ENCODE results near the gene NPAS2.

- no peak for TF ChIP-seq POLR2A (IDR thresholded peaks at IDR 0.05)
- no peak for TF ChIP-seq CTCF (IDR thresholded peaks at IDR 0.05)
These were observed 167.6 kb downstream of the NPAS2 start for GRCh38 chr2:100987536-100987935.
